ENCODE measurements around the gene ENPP6.

GRCh38 chr4:184231573-184231972 lies 13.9 kb upstream of the ENPP6 start:
- no peak for TF ChIP-seq POLR2A (IDR thresholded peaks at IDR 0.05)
- TF ChIP-seq CTCF (IDR thresholded peaks at IDR 0.05) = no peak
